Tibial nerve (tissue), 4 donors: ENCODE measurements around the gene KCTD12. TPM values are rescaled to one million over a fixed set of nuclear protein-coding genes. Genes with fewer than 3 reads are reported as not detected.

Experiments
- DNase-seq, 2 donors: peaks; one replicate each; pipeline ENCODE4 v3.0.0-alpha.2; 2019; ENCODE audit warnings: low spot score in 2 of 2
- H3K27ac ChIP-seq, 4 donors: fragments of 200-600 bp; sonication (generic) in 3 of 4; one replicate each; pipeline ENCODE4 v1.5.1; 2017 to 2019; ENCODE audit warnings: mild to moderate bottlenecking in 1 of 4
- H3K27me3 ChIP-seq, 2 donors: fragments of 200-600 bp; sonication (generic) in 1 of 2; one replicate each; pipeline versions ENCODE4 v1.5.1 to v1.6.0; 2017 to 2019
- H3K36me3 ChIP-seq, 3 donors: fragments of 200-600 bp; sonication (generic); one replicate each; pipeline ENCODE4 v1.5.1; 2018 to 2019
- H3K4me1 ChIP-seq, 4 donors: fragments of 200-600 bp; sonication (generic) in 3 of 4; one replicate each; pipeline ENCODE4 v1.5.1; 2017 to 2019
- H3K4me3 ChIP-seq, 4 donors: fragments of 200-600 bp; sonication (generic) in 3 of 4; one replicate each; pipeline ENCODE4 v1.5.1; 2017 to 2019; ENCODE audit warnings: mild to moderate bottlenecking in 1 of 4, moderate library complexity in 1 of 4
- H3K9me3 ChIP-seq, 4 donors: fragments of 200-600 bp; sonication (generic) in 3 of 4; one replicate each; pipeline ENCODE4 v1.5.1; 2017 to 2019
- CTCF ChIP-seq, 5 experiments: fragments of 200-600 bp in 3 of 5; fragments of 450-650 bp in 2 of 5; sonication (generic) in 3 of 5; IDR thresholded peaks; one replicate each; pipeline ENCODE4 v1.5.1; 2016 to 2019; ENCODE audit warnings: antibody characterized with exemption in 5 of 5, mild to moderate bottlenecking in 3 of 5, moderate library complexity in 2 of 5
- EP300 ChIP-seq, 2 donors: sonication (generic); formaldehyde crosslinking; IDR thresholded peaks; one replicate each; pipeline ENCODE4 v1.6.1; 2017; ENCODE audit warnings: antibody characterized with exemption in 2 of 2, mild to moderate bottlenecking in 1 of 2
- POLR2A ChIP-seq, 2 donors: fragments of 450-650 bp; IDR thresholded peaks; one replicate each; pipeline ENCODE4 v1.6.1; 2017; ENCODE audit warnings: antibody characterized with exemption in 2 of 2, mild to moderate bottlenecking in 2 of 2, moderate library complexity in 2 of 2
- WGBS, 2 donors: methylation state at CpG; one replicate each; pipeline ENCODE4 v1.1.5; 2018; 5-methylcytosine and 5-hydroxymethylcytosine counted together
- total RNA-seq, 4 donors: library from RNA; depleted of rRNA; stranded (reverse); fragments of >200 nt; gene quantifications; one replicate each; pipeline ENCODE4 v1.1.0, GENCODE V29; 2016

KCTD12 gene
- total RNA-seq, 4 donors from 2014 or later = 126 to 217 (median 159) TPM

- Histone ChIP-seq H3K4me3 (no peak overlapping the region), H3K4me1 (peaks cover 0 to 28% (median 4%) of the 10 kb centered on the region in 4 donors), H3K36me3 (no peaks in the 10 kb centered on the region), H3K27me3 (no peaks in the 10 kb centered on the region), H3K9me3 (no peaks in the 10 kb centered on the region), H3K27ac (peak overlapping the region in 2 of 4 donors; percentile 6 to 32)
- no peak for DNase-seq
- TF ChIP-seq EP300 (IDR thresholded peaks at IDR 0.05) (no peak), CTCF (IDR thresholded peaks at IDR 0.05) (no peak), POLR2A (IDR thresholded peaks at IDR 0.05) (no peak)
- WGBS, 2 donors = 61 to 62% methylated on average over 4 of the region's 4 CpGs
Observed at GRCh38 chr13:76846363-76846762, 39.8 kb downstream of the KCTD12 start.

- TF ChIP-seq CTCF (IDR thresholded peaks at IDR 0.05) = no peak
- TF ChIP-seq POLR2A (IDR thresholded peaks at IDR 0.05) = no peak
- no peak for TF ChIP-seq EP300 (IDR thresholded peaks at IDR 0.05)
- Histone ChIP-seq H3K27ac (peak overlapping the region in 2 of 4 donors; percentile 6 to 32), H3K4me1 (peaks cover 0 to 28% (median 4%) of the 10 kb centered on the region in 4 donors), H3K4me3 (no peak overlapping the region), H3K27me3 (no peaks in the 10 kb centered on the region), H3K9me3 (no peaks in the 10 kb centered on the region), H3K36me3 (no peaks in the 10 kb centered on the region)
- no peak for DNase-seq
- 37 to 48% methylated on average over 2 of the region's 2 CpGs for WGBS, 2 donors
Observed at GRCh38 chr13:76845865-76846264, 40.3 kb downstream of the KCTD12 start.

- Histone ChIP-seq H3K36me3 (no peaks in the 10 kb centered on the region), H3K4me1 (peaks cover 0 to 28% (median 4%) of the 10 kb centered on the region in 4 donors), H3K27ac (peak overlapping the region in 1 of 4 donors; percentile 32), H3K27me3 (no peaks in the 10 kb centered on the region), H3K9me3 (no peaks in the 10 kb centered on the region), H3K4me3 (no peak overlapping the region)
- 89 to 90% methylated on average over 3 of the region's 3 CpGs for WGBS, 2 donors
- DNase-seq = no peak
- TF ChIP-seq EP300 (IDR thresholded peaks at IDR 0.05) = no peak
- TF ChIP-seq CTCF (IDR thresholded peaks at IDR 0.05) = no peak
- no peak for TF ChIP-seq POLR2A (IDR thresholded peaks at IDR 0.05)
Observed at GRCh38 chr13:76845367-76845766, 40.8 kb downstream of the KCTD12 start.

DNA sequence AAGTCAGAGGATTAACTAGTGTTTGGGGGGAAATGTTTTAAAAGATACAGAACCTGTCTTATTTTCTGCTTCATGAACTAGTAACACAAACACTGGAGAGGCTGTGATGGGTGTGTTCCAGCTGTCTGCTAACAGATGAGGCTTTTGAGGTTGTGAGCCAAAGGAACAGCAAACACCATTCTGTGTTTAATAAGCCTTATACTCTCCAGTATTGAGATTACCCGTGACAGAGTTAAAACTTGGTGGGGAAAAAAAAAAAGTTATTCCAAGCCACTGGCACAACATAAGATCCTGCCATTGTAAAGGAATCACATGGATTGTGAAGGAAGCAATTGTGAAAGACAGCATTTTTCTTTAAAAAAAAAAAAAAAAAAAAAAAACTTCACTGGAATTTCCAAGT lies 48.4 kb downstream of the KCTD12 start:
- H3K4me3 ChIP-seq = no peak overlapping the region
- no peak overlapping the region for H3K27ac ChIP-seq
- no peaks in the 10 kb centered on the region for H3K36me3 ChIP-seq
- H3K27me3 ChIP-seq = no peaks in the 10 kb centered on the region
- no peaks in the 10 kb centered on the region for H3K9me3 ChIP-seq
- 11 to 13% methylated on average over 1 of the region's 1 CpG for WGBS, 2 donors
- H3K4me1 ChIP-seq = peaks cover 0 to 18% (median 4%) of the 10 kb centered on the region in 4 donors
- TF ChIP-seq POLR2A (IDR thresholded peaks at IDR 0.05) (no peak), EP300 (IDR thresholded peaks at IDR 0.05) (no peak), CTCF (IDR thresholded peaks at IDR 0.05) (no peak)
- DNase-seq = no peak

DNA sequence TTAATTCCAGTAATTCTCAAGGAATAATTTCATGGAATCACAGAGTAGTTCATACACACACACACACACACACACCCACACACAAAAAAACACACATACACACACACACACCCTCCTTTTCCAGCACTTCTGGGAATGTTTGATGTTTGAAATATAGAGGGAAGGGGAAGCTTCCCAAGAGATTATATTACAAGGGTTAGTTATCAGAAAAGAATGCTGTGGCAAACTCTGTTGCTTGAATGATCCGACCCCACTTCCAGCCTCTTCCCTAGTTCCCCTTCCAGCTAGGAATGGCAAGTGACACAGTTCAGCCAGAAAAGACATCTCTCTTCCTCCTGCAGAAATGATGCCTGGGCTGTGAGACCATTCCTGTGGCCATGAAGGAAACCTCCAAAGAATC lies 49.9 kb downstream of the KCTD12 start:
- DNase-seq = no peak
- Histone ChIP-seq H3K4me1 (peaks cover 0 to 18% (median 4%) of the 10 kb centered on the region in 4 donors), H3K4me3 (no peak overlapping the region), H3K27me3 (no peaks in the 10 kb centered on the region), H3K36me3 (no peaks in the 10 kb centered on the region), H3K27ac (no peak overlapping the region), H3K9me3 (no peaks in the 10 kb centered on the region)
- no peak for TF ChIP-seq CTCF (IDR thresholded peaks at IDR 0.05)
- no peak for TF ChIP-seq POLR2A (IDR thresholded peaks at IDR 0.05)
- no peak for TF ChIP-seq EP300 (IDR thresholded peaks at IDR 0.05)
- 24 to 39% methylated on average over 1 of the region's 1 CpG for WGBS, 2 donors
